ENCODE measurements around the gene VWA8. TPM values are rescaled to one million over a fixed set of nuclear protein-coding genes. Genes with fewer than 3 reads are reported as not detected.

Gene VWA8
- total and polyA plus RNA-seq, 2 of the 8 experiments (the other 6 are each of a cell fraction or from before 2014, with no cell fraction given): 5.9 to 19.6 TPM

- TF ChIP-seq KDM5A (IDR thresholded peaks at IDR 0.05; ENCODE audit: low read length) (no peak), TAF7 (optimal IDR thresholded peaks at IDR 0.05; ENCODE audit: borderline replicate concordance, low read depth, low read length) (no peak)
- TF ChIP-seq, protein P1, sequence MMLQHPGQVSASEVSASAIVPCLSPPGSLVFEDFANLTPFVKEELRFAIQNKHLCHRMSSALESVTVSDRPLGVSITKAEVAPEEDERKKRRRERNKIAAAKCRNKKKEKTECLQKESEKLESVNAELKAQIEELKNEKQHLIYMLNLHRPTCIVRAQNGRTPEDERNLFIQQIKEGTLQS (IDR thresholded peaks at IDR 0.05; ENCODE audit: insufficient read depth, low read depth, low read length): no peak
Observed at GRCh38 chr13:41811588-41812021, 149.3 kb downstream of the VWA8 start (continued).
